Suprapubic skin (tissue), 4 donors: Measurements from ENCODE around the gene ADGRD1. TPM values are rescaled to one million over a fixed set of nuclear protein-coding genes. Genes with fewer than 3 reads are reported as not detected.
A peak's percentile ranks its signal among the peaks of the same experiment; 100 is the strongest.

Experiments
- DNase-seq, 2 donors: peaks; one replicate each; pipeline ENCODE4 v3.0.0-alpha.2; 2019; ENCODE audit warnings: low spot score in 2 of 2
- H3K27ac ChIP-seq: fragments of 200-600 bp; sonication (generic); one replicate; pipeline ENCODE4 v1.5.1; 2019
- H3K27me3 ChIP-seq: fragments of 200-600 bp; sonication (generic); one replicate; pipeline ENCODE4 v1.5.1; 2019
- H3K36me3 ChIP-seq: fragments of 200-600 bp; sonication (generic); one replicate; pipeline ENCODE4 v1.5.1; 2019
- H3K4me1 ChIP-seq: fragments of 200-600 bp; sonication (generic); one replicate; pipeline ENCODE4 v1.5.1; 2019
- H3K4me3 ChIP-seq: fragments of 200-600 bp; sonication (generic); one replicate; pipeline ENCODE4 v1.5.1; 2019; ENCODE audit warnings: mild to moderate bottlenecking
- H3K9me3 ChIP-seq: fragments of 200-600 bp; sonication (generic); one replicate; pipeline ENCODE4 v1.5.1; 2019
- EP300 ChIP-seq: sonication (generic); formaldehyde crosslinking; IDR thresholded peaks from one replicate; pipeline ENCODE4 v1.6.1; 2017; ENCODE audit warnings: antibody characterized with exemption
- POLR2A ChIP-seq, 2 donors: fragments of 450-650 bp; IDR thresholded peaks; one replicate each; pipeline ENCODE4 v1.6.1; 2017; ENCODE audit warnings: antibody characterized with exemption in 2 of 2, mild to moderate bottlenecking in 2 of 2, moderate library complexity in 2 of 2
- POLR2AphosphoS5 ChIP-seq, 3 donors: sonication (generic); formaldehyde crosslinking; IDR thresholded peaks; one replicate each; pipeline ENCODE4 v1.6.1; 2017; ENCODE audit warnings: antibody characterized with exemption in 3 of 3
- WGBS: methylation state at CpG from one replicate; pipeline ENCODE4 v1.1.5; 2018; 5-methylcytosine and 5-hydroxymethylcytosine counted together
- total RNA-seq, 4 donors: library from RNA; depleted of rRNA; stranded (reverse); fragments of >200 nt; gene quantifications; one replicate each; pipeline ENCODE4 v1.1.0, GENCODE V29; 2016
- TF ChIP-seq, protein P1 (sequence below), 2 donors: fragments of 200-600 bp in 1 of 2; fragments of 450-650 bp in 1 of 2; sonication (generic) in 1 of 2; IDR thresholded peaks; one replicate each; pipeline ENCODE4 v1.5.1; 2016 to 2019; ENCODE audit warnings: antibody characterized with exemption in 2 of 2, mild to moderate bottlenecking in 1 of 2, moderate library complexity in 1 of 2

The ADGRD1 gene
- total RNA-seq, 4 donors from 2014 or later: 4.2 to 12.4 (median 10.4) TPM

DNA sequence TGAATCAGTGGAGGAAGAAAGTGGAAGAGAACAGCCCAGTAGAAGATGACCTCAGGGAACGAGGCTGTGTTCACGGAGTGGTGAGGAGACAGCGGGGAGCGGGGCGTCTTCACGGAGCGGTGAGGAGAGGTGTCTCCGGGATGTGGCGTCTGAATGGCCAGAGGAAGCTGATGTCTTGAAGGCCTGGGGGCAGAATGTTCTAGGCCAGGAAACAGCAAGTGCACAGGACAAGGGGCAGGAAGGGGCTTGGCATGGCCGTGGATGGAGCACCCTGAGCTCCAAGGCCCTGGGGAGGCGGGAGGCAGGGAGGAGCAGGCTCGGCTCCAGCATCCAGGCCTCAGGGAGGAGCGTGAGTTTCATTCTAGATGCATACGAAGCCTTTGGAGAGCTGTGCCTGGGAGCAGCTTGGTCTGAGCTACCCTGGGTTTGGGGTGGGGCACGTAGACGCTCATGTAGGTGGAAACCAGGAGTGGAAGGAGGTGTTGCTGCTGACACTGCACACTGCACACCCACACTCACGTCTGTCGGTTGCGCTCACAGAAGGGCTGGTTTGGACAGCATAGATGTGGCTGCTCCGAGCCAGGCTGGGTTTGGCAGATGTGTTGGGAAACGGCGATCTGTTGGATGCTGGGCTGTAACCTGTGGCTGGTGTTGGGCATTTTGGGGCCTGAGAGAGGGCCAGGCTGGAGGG, 131.6 kb downstream of the ADGRD1 start:
- Histone ChIP-seq H3K4me1 (no peaks in the 10 kb centered on the region), H3K4me3 (no peak overlapping the region), H3K36me3 (no peaks in the 10 kb centered on the region), H3K9me3 (no peaks in the 10 kb centered on the region), H3K27me3 (peaks cover 16% of the 10 kb centered on the region), H3K27ac (no peak overlapping the region)
- DNase-seq: peak; percentile 45 to 50
- 74% methylated on average over 21 of the region's 22 CpGs for WGBS
- TF ChIP-seq, protein P1, sequence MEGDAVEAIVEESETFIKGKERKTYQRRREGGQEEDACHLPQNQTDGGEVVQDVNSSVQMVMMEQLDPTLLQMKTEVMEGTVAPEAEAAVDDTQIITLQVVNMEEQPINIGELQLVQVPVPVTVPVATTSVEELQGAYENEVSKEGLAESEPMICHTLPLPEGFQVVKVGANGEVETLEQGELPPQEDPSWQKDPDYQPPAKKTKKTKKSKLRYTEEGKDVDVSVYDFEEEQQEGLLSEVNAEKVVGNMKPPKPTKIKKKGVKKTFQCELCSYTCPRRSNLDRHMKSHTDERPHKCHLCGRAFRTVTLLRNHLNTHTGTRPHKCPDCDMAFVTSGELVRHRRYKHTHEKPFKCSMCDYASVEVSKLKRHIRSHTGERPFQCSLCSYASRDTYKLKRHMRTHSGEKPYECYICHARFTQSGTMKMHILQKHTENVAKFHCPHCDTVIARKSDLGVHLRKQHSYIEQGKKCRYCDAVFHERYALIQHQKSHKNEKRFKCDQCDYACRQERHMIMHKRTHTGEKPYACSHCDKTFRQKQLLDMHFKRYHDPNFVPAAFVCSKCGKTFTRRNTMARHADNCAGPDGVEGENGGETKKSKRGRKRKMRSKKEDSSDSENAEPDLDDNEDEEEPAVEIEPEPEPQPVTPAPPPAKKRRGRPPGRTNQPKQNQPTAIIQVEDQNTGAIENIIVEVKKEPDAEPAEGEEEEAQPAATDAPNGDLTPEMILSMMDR (IDR thresholded peaks at IDR 0.05): no peak
- TF ChIP-seq POLR2AphosphoS5 (IDR thresholded peaks at IDR 0.05): no peak
- TF ChIP-seq EP300: no peak
- TF ChIP-seq POLR2A (IDR thresholded peaks at IDR 0.05): no peak

DNA sequence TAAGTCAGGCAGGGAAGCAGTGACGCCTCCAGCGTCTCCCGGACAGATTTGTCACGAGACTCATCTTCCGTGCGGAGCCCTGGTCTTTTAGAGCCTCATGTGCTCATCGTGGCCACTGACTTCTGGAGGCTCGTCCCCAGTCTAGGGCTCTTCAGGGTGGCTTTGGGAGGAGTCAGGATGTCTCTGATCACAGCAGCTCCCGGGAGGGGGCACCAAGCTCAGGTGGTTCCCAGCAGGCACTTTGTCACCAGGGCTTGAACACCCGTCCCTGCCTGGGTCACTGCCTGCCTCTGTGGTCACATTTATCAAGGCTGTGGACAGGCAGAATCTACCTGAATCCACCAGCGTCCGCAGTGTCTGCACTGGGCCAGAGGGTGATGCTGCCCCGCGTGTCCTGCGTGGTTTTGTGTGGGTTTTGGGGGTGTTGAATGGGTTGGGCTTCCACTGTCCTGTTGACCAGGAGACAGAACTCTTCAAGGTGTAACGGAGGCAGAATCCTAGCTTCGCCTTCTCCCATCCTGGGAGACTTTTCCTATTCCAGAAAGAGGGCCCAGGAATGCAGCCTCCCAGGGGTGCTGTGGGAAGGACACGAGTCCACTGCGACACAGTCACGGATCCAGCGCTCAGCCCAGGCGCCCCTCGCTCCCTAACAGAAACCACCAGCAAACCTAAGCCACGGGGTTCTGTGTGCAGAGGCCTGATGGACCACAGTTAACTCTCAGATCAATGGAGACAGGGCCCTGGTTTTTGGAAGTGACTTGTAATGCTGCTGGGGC, 132.3 kb downstream of the ADGRD1 start:
- H3K4me3 ChIP-seq: no peak overlapping the region
- peak in 1 of 2 donors; percentile 72 for DNase-seq
- peaks cover 16% of the 10 kb centered on the region for H3K27me3 ChIP-seq
- no peaks in the 10 kb centered on the region for H3K9me3 ChIP-seq
- TF ChIP-seq POLR2AphosphoS5 (IDR thresholded peaks at IDR 0.05): no peak
- TF ChIP-seq, protein P1 (IDR thresholded peaks at IDR 0.05): no peak
- TF ChIP-seq POLR2A (IDR thresholded peaks at IDR 0.05): no peak
- no peak for TF ChIP-seq EP300
- no peaks in the 10 kb centered on the region for H3K36me3 ChIP-seq
- H3K4me1 ChIP-seq: no peaks in the 10 kb centered on the region
- H3K27ac ChIP-seq: no peak overlapping the region
- WGBS: 94% methylated on average over 13 of the region's 24 CpGs

DNA sequence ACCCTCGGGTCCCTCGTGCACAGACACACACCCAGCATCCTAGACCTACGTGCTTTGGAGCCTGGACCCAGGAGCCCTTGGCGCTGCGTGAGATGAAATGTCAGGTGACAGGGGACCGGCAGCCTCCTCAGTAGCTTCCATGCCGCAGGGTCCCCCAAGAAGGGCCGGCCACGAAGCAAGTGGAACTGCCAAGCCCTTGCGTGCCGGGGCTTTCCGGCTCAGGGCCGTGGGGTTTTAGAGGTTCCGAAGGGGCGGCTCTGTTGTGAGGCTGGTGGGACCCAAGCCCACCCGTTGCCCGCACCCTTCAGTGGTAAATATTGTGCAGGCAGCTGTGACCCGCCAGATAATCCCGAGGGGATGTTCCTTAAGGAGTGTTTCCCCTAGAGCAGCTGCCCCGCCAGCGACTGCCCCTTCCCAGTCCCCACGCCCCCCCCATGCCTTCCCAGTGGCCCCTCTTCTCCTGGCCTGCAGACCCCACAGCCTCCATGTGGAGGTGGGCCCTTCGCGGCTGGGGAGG, 133.7 kb downstream of the ADGRD1 start:
- H3K4me1 ChIP-seq: no peaks in the 10 kb centered on the region
- no peaks in the 10 kb centered on the region for H3K9me3 ChIP-seq
- H3K36me3 ChIP-seq: no peaks in the 10 kb centered on the region
- H3K27ac ChIP-seq: no peak overlapping the region
- H3K4me3 ChIP-seq: no peak overlapping the region
- no peak for TF ChIP-seq EP300
- no peak for TF ChIP-seq POLR2AphosphoS5 (IDR thresholded peaks at IDR 0.05)
- no peak for TF ChIP-seq POLR2A (IDR thresholded peaks at IDR 0.05)
- TF ChIP-seq, protein P1 (IDR thresholded peaks at IDR 0.05): no peak
- WGBS: 95% methylated on average over 7 of the region's 24 CpGs
- DNase-seq: peak in 1 of 2 donors; percentile 74
- H3K27me3 ChIP-seq: peaks cover 14% of the 10 kb centered on the region

DNA sequence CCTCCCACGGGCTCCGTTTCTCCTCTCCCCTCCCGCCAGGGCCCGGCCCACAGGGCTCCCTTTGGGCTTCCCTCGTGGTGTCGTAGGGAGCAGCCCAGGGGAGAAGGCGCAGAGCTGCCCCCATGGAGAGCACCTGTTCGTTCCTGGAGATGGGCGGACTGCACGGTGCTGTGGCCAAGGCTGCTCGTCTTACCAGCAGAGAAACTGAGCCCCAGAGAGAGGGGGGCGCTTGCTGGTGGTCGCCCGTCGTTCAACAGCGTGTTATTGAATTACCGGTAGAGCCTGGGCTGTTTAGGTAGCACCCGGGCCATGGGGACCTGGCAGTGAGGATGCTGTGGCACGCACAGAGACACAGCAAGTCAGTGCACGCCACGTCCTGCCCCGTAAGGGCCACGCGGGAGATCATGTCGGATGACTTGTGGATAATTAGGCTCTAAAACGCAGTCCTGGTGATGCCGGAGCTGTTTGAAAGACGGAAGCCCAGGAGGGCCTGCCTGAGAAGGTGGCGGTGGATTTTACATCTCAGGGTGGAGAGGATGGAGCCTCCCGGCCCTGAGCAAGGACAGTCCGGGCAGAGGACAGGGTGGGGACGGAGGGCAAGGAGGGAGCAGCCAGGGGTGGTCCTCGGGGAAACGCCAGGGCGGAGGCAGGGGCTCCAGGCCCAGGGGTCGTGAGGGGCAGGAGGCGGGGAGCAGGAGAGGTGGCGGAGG, 134.4 kb downstream of the ADGRD1 start:
- Histone ChIP-seq H3K36me3 (no peaks in the 10 kb centered on the region), H3K27me3 (peaks cover 8% of the 10 kb centered on the region), H3K9me3 (no peaks in the 10 kb centered on the region), H3K27ac (no peak overlapping the region), H3K4me1 (peaks cover 3% of the 10 kb centered on the region), H3K4me3 (no peak overlapping the region)
- peak; percentile 52 to 72 for DNase-seq
- WGBS: 78% methylated on average over 37 of the region's 38 CpGs
- TF ChIP-seq, protein P1 (IDR thresholded peaks at IDR 0.05): no peak
- TF ChIP-seq EP300: no peak
- TF ChIP-seq POLR2AphosphoS5 (IDR thresholded peaks at IDR 0.05): no peak
